NCI-H2029 (cell line): Measurements from ENCODE around the gene CPT1B.
"Not testable (repeated sequence)": the region's sequence is repeated elsewhere in the genome, so short reads cannot be mapped to it uniquely, and the experiment has no call there.

Experiments used
- DNase-seq: peaks from one replicate; lab custom pipeline; 2025; lab: John Stamatoyannopoulos, UW

CPT1B gene

GRCh38 chr22:50609599-50609998 is 31.4 kb upstream of the CPT1B start:
- DNase-seq, result no peak

DNA sequence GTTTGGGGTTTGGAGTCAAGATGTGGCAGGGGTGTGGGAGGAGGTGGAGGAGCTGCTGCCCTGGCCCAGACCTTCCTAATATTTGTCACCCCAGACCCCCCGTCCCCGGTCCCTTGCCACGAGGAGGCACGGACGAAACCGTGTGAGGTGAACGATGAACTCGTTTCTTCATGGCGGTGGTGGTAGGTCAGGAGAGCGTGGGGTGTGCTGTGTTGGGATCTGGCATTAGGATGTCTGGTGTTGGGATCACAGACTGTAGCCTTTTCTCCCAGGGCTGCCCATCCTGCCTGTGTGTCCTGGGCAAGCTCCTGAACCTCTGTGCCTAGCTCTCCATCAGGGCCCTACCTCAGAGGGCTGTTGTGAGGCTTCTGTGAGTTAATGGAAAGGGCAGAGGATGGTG is 30.8 kb upstream of the CPT1B start:
- DNase-seq, result no peak

DNA sequence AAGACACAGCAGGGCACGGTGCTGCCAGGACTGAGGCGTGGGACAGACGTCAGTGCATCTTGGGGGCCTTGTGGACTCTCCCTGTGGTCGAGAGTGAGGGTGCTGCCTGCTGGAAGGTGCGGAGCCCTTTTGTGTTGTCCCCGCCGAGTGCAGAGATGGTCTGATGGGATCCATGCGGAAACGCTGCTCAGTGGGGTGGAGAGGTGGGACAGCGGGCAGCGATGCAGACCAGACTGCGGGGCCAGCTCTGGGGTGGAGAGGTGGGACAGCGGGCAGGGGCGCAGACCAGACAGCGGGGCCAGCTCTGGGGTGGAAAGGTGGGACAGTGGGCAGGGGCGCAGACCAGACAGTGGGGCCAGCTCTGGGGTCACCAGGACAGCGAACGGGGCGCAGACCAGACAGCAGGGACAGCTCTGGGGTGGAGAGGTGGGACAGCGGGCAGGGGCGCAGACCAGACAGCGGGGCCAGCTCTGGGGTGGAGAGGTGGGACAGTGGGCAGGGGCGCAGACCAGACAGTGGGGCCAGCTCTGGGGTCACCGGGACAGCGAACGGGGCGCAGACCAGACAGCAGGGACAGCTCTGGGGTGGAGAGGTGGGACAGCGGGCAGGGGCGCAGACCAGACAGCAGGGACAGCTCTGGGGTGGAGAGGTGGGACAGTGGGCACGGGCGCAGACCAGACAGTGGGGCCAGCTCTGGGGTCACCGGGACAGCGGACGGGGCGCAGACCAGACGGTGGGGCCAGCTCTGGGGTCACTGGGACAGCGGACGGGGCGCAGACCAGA is 30.0 kb upstream of the CPT1B start:
- not testable (repeated sequence) for DNase-seq

DNA sequence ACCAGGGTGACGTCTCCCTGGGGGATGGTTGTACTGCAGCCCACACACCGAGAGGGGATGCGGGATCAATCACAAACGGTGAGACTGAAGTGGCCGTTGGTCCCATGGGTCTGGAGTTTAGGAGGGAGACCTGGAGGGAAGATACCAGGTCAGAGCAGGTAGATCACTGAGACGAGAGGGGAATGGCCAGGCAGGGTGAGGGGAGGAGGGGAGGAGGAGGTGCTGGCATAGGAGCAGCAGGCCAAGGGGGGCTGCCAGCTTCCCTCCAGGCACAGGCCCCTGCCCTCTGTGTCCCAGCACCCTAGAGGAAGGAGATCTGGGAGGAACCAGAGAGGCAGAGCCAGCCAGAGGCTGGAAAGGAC is 29.4 kb upstream of the CPT1B start:
- DNase-seq, result no peak

- DNase-seq, result no peak
Measured at GRCh38 chr22:50606946-50607658, 28.9 kb upstream of the CPT1B start.

GRCh38 chr22:50606165-50606945 is 28.1 kb upstream of the CPT1B start:
- no peak for DNase-seq

DNA sequence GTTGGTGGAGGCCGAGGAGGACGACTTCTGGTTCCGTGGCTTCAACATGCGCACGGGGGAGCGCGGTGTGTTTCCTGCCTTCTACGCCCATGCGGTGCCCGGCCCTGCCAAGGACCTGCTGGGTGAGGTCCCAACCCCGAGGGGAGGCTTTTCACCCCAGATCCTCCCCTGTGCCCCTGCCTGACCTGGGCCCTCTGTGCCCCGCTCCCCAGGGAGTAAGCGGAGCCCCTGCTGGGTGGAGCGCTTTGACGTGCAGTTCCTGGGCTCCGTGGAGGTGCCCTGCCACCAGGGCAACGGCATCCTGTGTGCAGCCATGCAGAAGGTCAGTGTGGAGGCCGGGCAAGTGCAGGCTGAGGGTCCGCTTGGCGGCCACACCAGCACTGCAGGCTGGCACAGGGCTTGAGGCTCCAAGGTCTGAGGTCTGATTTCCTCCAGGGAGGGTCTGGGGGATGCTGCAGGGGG is 27.4 kb upstream of the CPT1B start:
- DNase-seq, result no peak

DNA sequence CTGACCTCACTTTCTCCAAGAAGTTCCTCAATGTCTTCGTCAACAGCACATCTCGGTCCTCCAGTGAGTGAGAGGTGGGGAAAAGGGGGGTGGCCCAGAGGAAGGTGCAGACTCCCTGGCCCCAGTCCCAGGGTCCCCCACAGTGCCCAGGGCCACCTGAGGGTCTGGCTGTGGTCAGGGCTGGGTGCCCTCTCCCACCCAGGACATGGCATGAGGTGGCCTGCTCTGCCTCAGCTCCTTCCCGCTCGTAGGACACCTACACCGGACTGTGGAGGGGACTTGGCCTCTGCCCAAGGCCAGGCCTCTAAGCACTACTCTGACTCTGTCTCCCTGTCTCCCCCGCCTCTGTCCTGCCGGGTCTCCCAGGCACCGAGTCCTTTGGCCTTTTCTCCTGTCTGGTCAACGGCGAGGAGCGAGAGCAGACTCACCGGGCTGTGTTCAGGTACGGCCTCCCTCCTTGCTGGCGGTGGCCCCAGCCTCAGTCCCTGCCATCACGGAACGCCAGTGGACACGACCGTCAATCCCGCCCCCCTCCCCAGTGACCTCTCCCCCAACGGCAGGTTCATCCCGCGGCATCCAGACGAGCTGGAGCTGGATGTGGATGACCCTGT is 26.9 kb upstream of the CPT1B start:
- DNase-seq, result no peak

DNA sequence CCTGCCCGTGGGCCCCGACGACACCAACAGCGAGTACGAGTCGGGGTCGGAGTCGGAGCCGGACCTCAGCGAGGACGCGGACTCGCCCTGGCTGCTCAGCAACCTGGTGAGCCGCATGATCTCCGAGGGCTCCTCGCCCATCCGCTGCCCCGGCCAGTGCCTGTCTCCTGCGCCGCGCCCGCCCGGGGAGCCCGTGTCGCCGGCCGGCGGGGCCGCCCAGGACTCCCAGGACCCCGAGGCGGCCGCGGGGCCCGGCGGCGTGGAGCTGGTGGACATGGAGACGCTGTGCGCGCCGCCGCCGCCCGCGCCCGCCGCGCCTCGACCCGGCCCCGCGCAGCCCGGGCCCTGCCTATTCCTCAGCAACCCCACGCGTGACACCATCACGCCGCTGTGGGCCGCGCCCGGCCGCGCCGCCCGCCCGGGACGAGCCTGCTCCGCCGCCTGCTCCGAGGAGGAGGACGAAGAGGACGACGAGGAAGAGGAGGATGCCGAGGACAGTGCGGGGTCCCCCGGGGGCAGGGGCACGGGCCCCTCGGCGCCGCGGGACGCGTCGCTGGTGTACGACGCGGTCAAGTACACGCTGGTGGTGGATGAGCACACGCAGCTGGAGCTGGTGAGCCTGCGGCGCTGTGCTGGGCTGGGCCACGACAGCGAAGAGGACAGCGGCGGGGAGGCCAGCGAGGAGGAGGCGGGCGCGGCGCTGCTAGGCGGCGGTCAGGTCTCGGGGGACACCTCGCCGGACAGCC is 26.2 kb upstream of the CPT1B start:
- no peak for DNase-seq

- DNase-seq, result no peak
Measured at GRCh38 chr22:50603511-50604255, 25.5 kb upstream of the CPT1B start.

DNA sequence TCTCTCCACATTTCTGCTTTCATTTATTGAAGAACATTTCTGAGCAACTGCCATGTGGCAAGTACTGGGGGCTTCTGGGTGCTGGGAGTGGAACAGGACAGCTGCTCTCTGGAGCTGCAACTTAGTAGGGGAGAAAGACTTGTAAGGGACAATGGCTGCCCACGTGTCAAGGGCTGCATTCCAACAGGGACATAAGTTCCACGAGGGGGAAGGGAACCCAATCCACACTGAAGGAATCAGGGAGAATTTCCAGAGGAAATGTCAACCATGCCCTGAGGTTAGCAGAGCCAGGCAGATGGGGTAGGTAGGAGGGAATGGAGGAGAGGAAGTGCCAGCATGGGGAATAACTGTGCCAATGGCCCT is 24.1 kb upstream of the CPT1B start:
- no peak for DNase-seq

DNA sequence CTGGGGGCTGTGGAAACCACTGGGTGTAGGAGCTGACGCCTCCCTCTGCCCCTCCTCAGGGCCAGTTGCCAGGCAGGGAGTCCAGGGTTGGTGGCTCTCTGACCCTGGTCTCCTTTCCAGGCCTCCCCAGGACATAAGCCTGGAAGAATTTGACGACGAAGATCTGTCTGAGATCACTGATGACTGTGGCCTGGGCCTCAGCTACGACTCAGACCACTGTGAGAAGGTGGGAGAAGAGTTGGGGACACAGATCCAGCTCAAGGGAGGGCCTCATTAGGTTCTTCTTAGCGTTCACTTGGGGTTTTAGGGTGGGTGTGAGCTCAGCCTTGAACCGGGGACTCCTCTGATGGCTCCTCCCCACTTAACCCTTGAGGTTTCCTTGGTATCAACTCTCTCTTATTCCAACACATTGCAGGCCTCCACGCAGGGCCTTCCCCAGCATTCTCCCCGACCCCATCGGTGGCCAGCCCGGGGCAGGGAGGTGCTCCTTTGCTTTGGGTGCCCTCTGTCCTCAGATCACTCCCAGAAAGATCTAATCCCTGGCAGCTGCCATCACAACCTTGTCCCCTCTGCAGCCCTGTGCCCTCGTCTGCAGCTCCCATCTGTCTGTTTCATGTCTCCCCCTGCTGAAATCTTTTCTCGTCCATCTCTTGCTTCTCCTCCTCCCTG is 23.6 kb upstream of the CPT1B start:
- DNase-seq, result no peak

- no peak for DNase-seq
Measured at GRCh38 chr22:50600967-50601668, 22.9 kb upstream of the CPT1B start.

- DNase-seq, result no peak
Measured at GRCh38 chr22:50600538-50600937, 22.3 kb upstream of the CPT1B start, which contains the start of gene MAPK8IP2. MAPK8IP2 (plus strand) TSS chr22:50600793; CDS start chr22:50600819, 26 bp downstream.

GRCh38 chr22:50599816-50600455 is 21.7 kb upstream of the CPT1B start:
- no peak for DNase-seq

- no peak for DNase-seq
Measured at GRCh38 chr22:50597097-50597496, 18.9 kb upstream of the CPT1B start.

- no peak for DNase-seq
Measured at GRCh38 chr22:50595189-50595588, 17.0 kb upstream of the CPT1B start.

GRCh38 chr22:50587407-50587806 is 9.2 kb upstream of the CPT1B start:
- no peak for DNase-seq

DNA sequence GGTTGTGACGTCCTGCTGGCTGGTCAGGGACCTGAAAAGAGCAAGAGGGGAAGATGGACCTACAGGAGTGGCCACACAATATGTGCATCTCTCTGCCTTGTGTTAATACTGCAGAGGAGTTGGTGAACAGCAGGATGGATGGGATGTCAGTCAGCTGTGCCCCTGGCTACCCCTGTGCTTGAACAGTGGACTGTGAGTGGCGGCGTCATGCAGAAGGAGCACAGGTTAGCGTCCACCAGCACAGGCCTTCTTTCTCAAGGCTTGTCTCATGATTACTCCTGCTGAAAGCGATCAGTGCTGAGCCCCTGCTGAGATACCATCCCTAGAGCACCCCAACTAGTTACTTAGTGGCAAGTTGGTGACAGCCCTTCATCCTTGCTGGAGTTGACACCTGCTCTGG is 8.2 kb upstream of the CPT1B start:
- DNase-seq, result no peak
